ENCODE data around the gene TEX264.

The TEX264 gene

GRCh38 chr3:51691949-51692348 lies 20.9 kb downstream of the TEX264 start:
- DNase-seq (ENCODE audit: low read depth in 1 of 2, low spot score in 1 of 2): no peak

- DNase-seq (ENCODE audit: low read depth in 1 of 2, low spot score in 1 of 2): no peak
Measured at GRCh38 chr3:51692980-51693395, 21.9 kb downstream of the TEX264 start.

GRCh38 chr3:51696954-51697353 lies 25.9 kb downstream of the TEX264 start:
- no peak for DNase-seq (ENCODE audit: low read depth in 1 of 2, low spot score in 1 of 2)

- DNase-seq (ENCODE audit: low read depth in 1 of 2, low spot score in 1 of 2): no peak
Measured at GRCh38 chr3:51698209-51698608, 27.2 kb downstream of the TEX264 start.

- DNase-seq (ENCODE audit: low read depth in 1 of 2, low spot score in 1 of 2): no peak
Measured at GRCh38 chr3:51700403-51700802, 29.4 kb downstream of the TEX264 start.

GRCh38 chr3:51702156-51702555 lies 31.1 kb downstream of the TEX264 start:
- DNase-seq (ENCODE audit: low read depth in 1 of 2, low spot score in 1 of 2): no peak

- no peak for DNase-seq (ENCODE audit: low read depth in 1 of 2, low spot score in 1 of 2)
Measured at GRCh38 chr3:51703068-51703760, 32.2 kb downstream of the TEX264 start.

- DNase-seq (ENCODE audit: low read depth in 1 of 2, low spot score in 1 of 2): no peak
Measured at GRCh38 chr3:51703761-51704510, 32.9 kb downstream of the TEX264 start.

- DNase-seq (ENCODE audit: low read depth in 1 of 2, low spot score in 1 of 2): no peak
Measured at GRCh38 chr3:51704511-51704950, 33.5 kb downstream of the TEX264 start.

- DNase-seq (ENCODE audit: low read depth in 1 of 2, low spot score in 1 of 2): no peak
Measured at GRCh38 chr3:51705276-51706020, 34.4 kb downstream of the TEX264 start.

- no peak for DNase-seq (ENCODE audit: low read depth in 1 of 2, low spot score in 1 of 2)
Measured at GRCh38 chr3:51706021-51706485, 35.0 kb downstream of the TEX264 start.

- no peak for DNase-seq (ENCODE audit: low read depth in 1 of 2, low spot score in 1 of 2)
Measured at GRCh38 chr3:51706788-51707731, 36.0 kb downstream of the TEX264 start, which contains the start of gene GRM2. Gene GRM2, plus strand, starts transcription at chr3:51707068. Its CDS starts 1,916 bp downstream, at chr3:51708984.

GRCh38 chr3:51708216-51708845 lies 37.3 kb downstream of the TEX264 start:
- no peak for DNase-seq (ENCODE audit: low read depth in 1 of 2, low spot score in 1 of 2)

- DNase-seq (ENCODE audit: low read depth in 1 of 2, low spot score in 1 of 2): no peak
Measured at GRCh38 chr3:51709004-51709420, 38.0 kb downstream of the TEX264 start.

GRCh38 chr3:51709675-51710074 lies 38.6 kb downstream of the TEX264 start:
- no peak for DNase-seq (ENCODE audit: low read depth in 1 of 2, low spot score in 1 of 2)

GRCh38 chr3:51710631-51711351 lies 39.7 kb downstream of the TEX264 start:
- no peak for DNase-seq (ENCODE audit: low read depth in 1 of 2, low spot score in 1 of 2)

GRCh38 chr3:51711352-51712037 lies 40.4 kb downstream of the TEX264 start:
- no peak for DNase-seq (ENCODE audit: low read depth in 1 of 2, low spot score in 1 of 2)

GRCh38 chr3:51712038-51712420 lies 41.0 kb downstream of the TEX264 start:
- no peak for DNase-seq (ENCODE audit: low read depth in 1 of 2, low spot score in 1 of 2)

- no peak for DNase-seq (ENCODE audit: low read depth in 1 of 2, low spot score in 1 of 2)
Measured at GRCh38 chr3:51712511-51712931, 41.5 kb downstream of the TEX264 start.
